BE2C (cell line): ENCODE measurements around the gene CNTROB.
A peak's percentile ranks its signal among the peaks of the same experiment; 100 is the strongest.

ENCODE experiments used
- DNase-seq: peaks from one replicate; pipeline ENCODE4 v3.0.0-alpha.2; 2020
- H3K27me3 ChIP-seq: fragments of 250-450 bp; sonication (Bioruptor Pico); 2 replicates; pipeline ENCODE4 v1.5.1; 2020; ENCODE audit warnings: mild to moderate bottlenecking
- H3K36me3 ChIP-seq: fragments of 250-450 bp; sonication (Bioruptor Pico); 2 replicates; pipeline ENCODE4 v1.5.1; 2020; ENCODE audit warnings: mild to moderate bottlenecking
- H3K4me1 ChIP-seq: fragments of 250-450 bp; sonication (Bioruptor Pico); 2 replicates; pipeline ENCODE4 v1.5.1; 2020
- H3K4me3 ChIP-seq: 2 replicates; pipeline ENCODE4 v1.5.1; 2011; ENCODE audit warnings: low read depth, low read length
- H3K9me3 ChIP-seq: fragments of 250-450 bp; sonication (Bioruptor Pico); 2 replicates; pipeline ENCODE4 v1.5.1; 2020
- CTCF ChIP-seq: IDR thresholded peaks from 2 replicates; pipeline ENCODE4 v1.5.1; 2012; ENCODE audit warnings: mild to moderate bottlenecking, low read depth, low read length

CNTROB gene

GRCh38 chr17:7893187-7893880 is 38.7 kb upstream of the CNTROB start:
- H3K4me3 ChIP-seq = no peak overlapping the region
- H3K27me3 ChIP-seq = no peaks in the 10 kb centered on the region
- H3K4me1 ChIP-seq = no peaks in the 10 kb centered on the region; the same call in 1 of the 2 replicates
- H3K36me3 ChIP-seq = peaks cover 41% of the 10 kb centered on the region
- TF ChIP-seq CTCF = no peak
- no peaks in the 10 kb centered on the region for H3K9me3 ChIP-seq
- DNase-seq = no peak

GRCh38 chr17:7894226-7894625 is 37.8 kb upstream of the CNTROB start:
- H3K27me3 ChIP-seq = no peaks in the 10 kb centered on the region
- H3K9me3 ChIP-seq = no peaks in the 10 kb centered on the region
- H3K4me1 ChIP-seq = no peaks in the 10 kb centered on the region; the same call in 1 of the 2 replicates
- peaks cover 49% of the 10 kb centered on the region for H3K36me3 ChIP-seq
- DNase-seq = no peak
- no peak for TF ChIP-seq CTCF
- H3K4me3 ChIP-seq = no peak overlapping the region

- TF ChIP-seq CTCF = no peak
- DNase-seq = no peak
- no peaks in the 10 kb centered on the region for H3K9me3 ChIP-seq
- no peaks in the 10 kb centered on the region for H3K27me3 ChIP-seq
- H3K36me3 ChIP-seq = peaks cover 49% of the 10 kb centered on the region
- no peak overlapping the region for H3K4me3 ChIP-seq
- H3K4me1 ChIP-seq = no peaks in the 10 kb centered on the region; the same call in 1 of the 2 replicates
These were observed 37.1 kb upstream of the CNTROB start for GRCh38 chr17:7894866-7895265.

- no peak for DNase-seq
- no peaks in the 10 kb centered on the region for H3K9me3 ChIP-seq
- H3K4me1 ChIP-seq = no peaks in the 10 kb centered on the region
- H3K36me3 ChIP-seq = peaks cover 46% of the 10 kb centered on the region
- no peak overlapping the region for H3K4me3 ChIP-seq
- H3K27me3 ChIP-seq = no peaks in the 10 kb centered on the region
- no peak for TF ChIP-seq CTCF
These were observed 34.9 kb upstream of the CNTROB start for GRCh38 chr17:7897090-7897489.

- DNase-seq = no peak
- Histone ChIP-seq H3K4me1 (no peaks in the 10 kb centered on the region), H3K4me3 (no peak overlapping the region), H3K9me3 (no peaks in the 10 kb centered on the region), H3K36me3 (peaks cover 46% of the 10 kb centered on the region), H3K27me3 (no peaks in the 10 kb centered on the region)
- peak; percentile 49 for TF ChIP-seq CTCF
These were observed 34.2 kb upstream of the CNTROB start for GRCh38 chr17:7897773-7898172.
